Transverse colon (tissue), 4 donors: ENCODE data around the gene RFXANK. TPM values are rescaled to one million over a fixed set of nuclear protein-coding genes. Genes with fewer than 3 reads are reported as not detected.

Experiments
- DNase-seq: peaks from one replicate; pipeline ENCODE4 v3.0.0-alpha.2; 2019
- H3K27ac ChIP-seq, 4 donors: fragments of 200-600 bp; sonication (generic); 2 replicates each; pipeline ENCODE4 v1.5.1; 2016 to 2018; ENCODE audit warnings: inconsistent platforms in 4 of 4
- H3K27me3 ChIP-seq: fragments of 200-600 bp; sonication (generic); 2 replicates; pipeline ENCODE4 v1.5.1; 2017; ENCODE audit warnings: inconsistent platforms
- H3K36me3 ChIP-seq, 4 donors: fragments of 200-600 bp; sonication (generic); 2 replicates each; pipeline ENCODE4 v1.5.1; 2017 to 2019; ENCODE audit warnings: inconsistent platforms in 4 of 4
- H3K4me1 ChIP-seq, 4 donors: fragments of 200-600 bp; sonication (generic); 2 replicates each; pipeline ENCODE4 v1.5.1; 2017 to 2020; ENCODE audit warnings: inconsistent platforms in 4 of 4
- H3K4me3 ChIP-seq, 4 donors: fragments of 200-600 bp; sonication (generic); 1 replicate in 1 of 4; 2 replicates in 3 of 4; pipeline versions ENCODE4 v1.5.1 to v1.6.1; 2017 to 2019; ENCODE audit warnings: inconsistent platforms in 4 of 4
- H3K9me3 ChIP-seq, 2 donors: fragments of 200-600 bp; sonication (generic); 2 replicates each; pipeline ENCODE4 v1.5.1; 2017 to 2019; ENCODE audit warnings: inconsistent platforms in 2 of 2
- CTCF ChIP-seq, 5 experiments: fragments of 200-600 bp in 3 of 5; fragments of 450-650 bp in 2 of 5; sonication (generic) in 3 of 5; IDR thresholded peaks; 1 replicate in 2 of 5; 2 replicates in 3 of 5; pipeline ENCODE4 v1.5.1; 2016 to 2017; ENCODE audit warnings: antibody characterized with exemption in 5 of 5, inconsistent platforms in 3 of 5, mild to moderate bottlenecking in 2 of 5, moderate library complexity in 1 of 5
- EP300 ChIP-seq: sonication (generic); formaldehyde crosslinking; IDR thresholded peaks from one replicate; pipeline ENCODE4 v1.6.1; 2017; ENCODE audit warnings: antibody characterized with exemption, low read depth
- POLR2A ChIP-seq: fragments of 450-650 bp; IDR thresholded peaks from one replicate; pipeline ENCODE4 v1.6.1; 2016; ENCODE audit warnings: antibody characterized with exemption, mild to moderate bottlenecking, moderate library complexity
- POLR2AphosphoS5 ChIP-seq, 3 donors: sonication (generic); formaldehyde crosslinking; IDR thresholded peaks; one replicate each; pipeline ENCODE4 v1.6.1; 2016; ENCODE audit warnings: antibody characterized with exemption in 3 of 3
- WGBS, 2 donors: methylation state at CpG; one replicate each; pipeline ENCODE4 v1.1.5; 2018; ENCODE audit warnings: low coverage in 1 of 2; 5-methylcytosine and 5-hydroxymethylcytosine counted together
- in situ Hi-C, 4 donors: fragments of 200-750 bp; cut with MboI; loops; one replicate each; pipeline versions ENCODE4 v1.15.0 to v1.15.1; 2017; ENCODE audit warnings: low sequenced_read_pairs in 3 of 4, low pct_ligation_motif_present in 1 of 4, low pct_unique_long_range_greater_than_20kb in 1 of 4
- intact Hi-C: fragments of 100-400 bp; cut with DNase I; formaldehyde crosslinking; loops from one replicate; pipeline ENCODE4 v1.15.1; 2023; ENCODE audit warnings: low total_unique reads
- small RNA-seq, 4 donors: library from RNA; depleted of rRNA; stranded (forward); fragments of <200 nt; gene quantifications; one replicate each; pipeline ENCODE3, GENCODE V24; 2016
- total RNA-seq, 4 donors: library from RNA; depleted of rRNA; stranded (reverse); fragments of >200 nt; gene quantifications; one replicate each; pipeline ENCODE4 v1.1.0, GENCODE V29; 2016

The RFXANK gene
- total RNA-seq, 4 donors from 2014 or later, result 35.9 to 51.1 (median 48.6) TPM

GRCh38 chr19:19240476-19240875, 48.4 kb downstream of the RFXANK start:
- no peak overlapping the region for H3K27ac ChIP-seq
- peaks cover 11% of the 10 kb centered on the region for H3K27me3 ChIP-seq
- no peaks in the 10 kb centered on the region for H3K36me3 ChIP-seq
- no peaks in the 10 kb centered on the region for H3K4me1 ChIP-seq
- DNase-seq, result no peak
- H3K9me3 ChIP-seq, result peaks cover 0 to 4% of the 10 kb centered on the region in 2 donors
- H3K4me3 ChIP-seq, result no peak overlapping the region
- WGBS, 2 donors, result 75% methylated on average over 9 of the region's 9 CpGs; no CpG with 5 or more reads in 1 of the 2 donors
- in situ Hi-C loops, result no loop called here
- no peak for TF ChIP-seq CTCF (IDR thresholded peaks at IDR 0.05)
- no peak for TF ChIP-seq POLR2A
- no peak for TF ChIP-seq POLR2AphosphoS5 (IDR thresholded peaks at IDR 0.05)
- no peak for TF ChIP-seq EP300
- intact Hi-C loops, result no loop called here

GRCh38 chr19:19250196-19250801, 58.2 kb downstream of the RFXANK start:
- Histone ChIP-seq H3K27me3 (peaks cover 45% of the 10 kb centered on the region), H3K4me1 (no peaks in the 10 kb centered on the region), H3K9me3 (no peaks in the 10 kb centered on the region), H3K27ac (no peak overlapping the region), H3K4me3 (no peak overlapping the region), H3K36me3 (no peaks in the 10 kb centered on the region)
- DNase-seq, result no peak
- TF ChIP-seq POLR2A, result no peak
- TF ChIP-seq POLR2AphosphoS5 (IDR thresholded peaks at IDR 0.05), result no peak
- TF ChIP-seq CTCF (IDR thresholded peaks at IDR 0.05), result no peak
- no peak for TF ChIP-seq EP300
- WGBS, 2 donors, result 44 to 50% methylated on average over 2 to 5 of the region's 5 CpGs
- in situ Hi-C loops (no loop called here), intact Hi-C loops (no loop called here)

Small RNAs within 50 kb of the gene (small RNA-seq; reads per million reads assigned to genes)
- 0 reads per million in 4 donors for gene RNU6-1028P

Other genes starting within 250 kb of the RFXANK start
- 100 to 1,000 TPM in 1 of 4 donors, 10 to 100 TPM in 3; 43.0 to 132 (median 57.9) TPM for gene SUGP2, start 158.7 kb upstream of the RFXANK start, total RNA-seq
- 100 to 1,000 TPM in 1 of 4 donors, 10 to 100 TPM in 3; 15.2 to 220 (median 22.9) TPM for gene ARMC6, start 158.7 kb upstream of the RFXANK start, total RNA-seq
- 100 to 1,000 TPM in 1 of 4 donors, 10 to 100 TPM in 2, 1 to 10 TPM in 1; 6.8 to 141 (median 24.5) TPM for gene SLC25A42, start 128.3 kb upstream of the RFXANK start, total RNA-seq
- 10 to 100 TPM; 16.9 to 41.9 (median 18.5) TPM for gene TMEM161A, start 53.8 kb upstream of the RFXANK start, total RNA-seq
- gene MEF2B, start 22.0 kb upstream of the RFXANK start, total RNA-seq, result under 1 TPM in 1 of 4 donors, not detected in 3; 0.95 TPM
- 100 to 1,000 TPM in 1 of 4 donors, 10 to 100 TPM in 3; 13.0 to 132 (median 26.6) TPM for gene BORCS8, start 106 bp upstream of the RFXANK start, total RNA-seq
- gene NR2C2AP, start 11.2 kb downstream of the RFXANK start, total RNA-seq, result 10 to 100 TPM in 1 of 4 donors, 1 to 10 TPM in 3; 2.2 to 12.3 (median 6.4) TPM
- gene NCAN, start 19.7 kb downstream of the RFXANK start, total RNA-seq, result under 1 TPM in 1 of 4 donors, not detected in 3; 0.16 TPM
- gene TM6SF2, start 81.0 kb downstream of the RFXANK start, total RNA-seq, result 10 to 100 TPM in 2 of 4 donors, 1 to 10 TPM in 2; 4.0 to 54.6 (median 17.5) TPM
- 100 to 1,000 TPM in 1 of 4 donors, 10 to 100 TPM in 3; 31.1 to 118 (median 66.5) TPM for gene SUGP1, start 128.3 kb downstream of the RFXANK start, total RNA-seq
- 100 to 1,000 TPM in 1 of 4 donors, 10 to 100 TPM in 3; 59.1 to 214 (median 79.2) TPM for gene MAU2, start 128.6 kb downstream of the RFXANK start, total RNA-seq
- 100 to 1,000 TPM in 1 of 4 donors, 10 to 100 TPM in 3; 45.6 to 102 (median 65.7) TPM for gene GATAD2A, start 213.4 kb downstream of the RFXANK start, total RNA-seq